GM19240 (cell line): ENCODE data around the gene MICU1.
"Not testable (repeated sequence)": the region's sequence is repeated elsewhere in the genome, so short reads cannot be mapped to it uniquely, and the experiment has no call there.

Experiments used
- DNase-seq: peaks from one replicate; pipeline ENCODE4 v3.0.0; 2011; ENCODE audit warnings: low spot score; ENCODE audit not compliant: insufficient read length

MICU1 gene

DNA sequence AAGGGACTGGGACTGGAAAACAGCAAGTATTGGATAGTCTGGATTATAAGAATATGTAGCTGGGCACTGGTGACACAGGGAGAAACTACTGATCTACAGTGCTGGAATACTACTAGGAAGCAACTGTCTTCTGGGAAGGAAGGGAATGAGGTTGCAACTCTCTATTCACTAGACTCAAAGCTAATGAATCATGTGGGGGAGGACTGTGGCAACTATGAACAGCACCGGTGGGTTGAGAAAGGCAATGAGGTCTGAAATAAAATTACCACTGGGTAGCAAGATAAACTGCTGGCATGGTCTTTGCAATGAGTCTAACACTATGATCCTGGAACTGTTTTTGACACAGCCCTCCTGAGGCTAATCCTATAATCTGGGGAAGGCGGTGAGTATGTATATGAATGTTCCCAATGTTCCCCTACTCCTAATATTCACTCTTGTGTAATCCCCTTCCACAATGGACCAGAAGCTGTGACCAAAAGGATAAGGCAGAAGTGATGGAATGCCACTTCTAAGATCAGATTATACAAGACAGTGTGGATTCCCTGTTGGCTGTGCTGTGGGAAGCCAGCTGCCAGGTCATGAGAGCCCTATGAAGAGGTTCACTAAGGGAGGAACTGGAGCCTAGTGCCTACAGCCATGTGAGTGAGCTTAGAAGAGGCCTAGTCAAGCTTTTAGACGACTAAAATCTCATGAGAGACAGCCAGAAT is 169.8 kb downstream of the MICU1 start:
- no peak for DNase-seq

GRCh38 chr10:72449941-72450441 is 175.9 kb downstream of the MICU1 start:
- no peak for DNase-seq

GRCh38 chr10:72445851-72446250 is 180.0 kb downstream of the MICU1 start:
- no peak for DNase-seq

DNA sequence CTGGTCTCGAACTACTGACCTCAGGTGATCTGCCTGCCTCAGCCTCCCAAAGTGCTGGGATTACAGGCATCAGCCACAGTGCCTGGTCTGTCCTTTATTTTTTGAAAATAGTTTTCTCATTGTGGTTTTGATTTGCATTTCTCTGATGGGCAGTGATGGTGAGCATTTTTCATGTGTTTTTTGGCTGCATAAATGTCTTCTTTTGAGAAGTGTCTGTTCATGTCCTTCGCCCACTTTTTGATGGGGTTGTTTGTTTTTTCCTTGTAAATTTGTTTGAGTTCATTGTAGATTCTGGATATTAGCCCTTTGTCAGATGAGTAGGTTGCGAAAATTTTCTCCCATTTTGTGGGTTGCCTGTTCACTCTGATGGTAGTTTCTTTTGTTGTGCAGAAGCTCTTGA is 182.9 kb downstream of the MICU1 start:
- not testable (repeated sequence) for DNase-seq

- DNase-seq, result no peak
Observed at GRCh38 chr10:72435570-72435969, 190.3 kb downstream of the MICU1 start.

DNA sequence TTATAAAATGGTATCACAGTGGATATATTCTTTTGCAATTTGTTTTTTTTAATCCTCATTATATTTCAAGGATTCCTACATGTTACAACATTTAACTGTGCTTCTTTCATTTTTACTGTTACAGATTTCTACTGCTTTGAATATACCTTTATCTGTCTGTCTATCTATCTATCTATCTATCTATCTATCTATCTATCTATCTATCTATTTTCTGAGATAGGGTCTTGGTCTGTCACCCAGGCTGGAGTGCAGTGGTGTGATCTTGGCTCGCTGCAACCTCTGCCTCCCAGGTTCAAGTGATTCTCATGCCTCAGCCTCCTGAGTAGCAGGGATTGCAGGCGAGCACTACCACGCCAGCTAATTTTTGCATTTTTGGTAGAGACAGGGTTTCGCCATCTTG is 194.9 kb downstream of the MICU1 start:
- not testable (repeated sequence) for DNase-seq

GRCh38 chr10:72429931-72430330 is 195.9 kb downstream of the MICU1 start:
- no peak for DNase-seq

DNA sequence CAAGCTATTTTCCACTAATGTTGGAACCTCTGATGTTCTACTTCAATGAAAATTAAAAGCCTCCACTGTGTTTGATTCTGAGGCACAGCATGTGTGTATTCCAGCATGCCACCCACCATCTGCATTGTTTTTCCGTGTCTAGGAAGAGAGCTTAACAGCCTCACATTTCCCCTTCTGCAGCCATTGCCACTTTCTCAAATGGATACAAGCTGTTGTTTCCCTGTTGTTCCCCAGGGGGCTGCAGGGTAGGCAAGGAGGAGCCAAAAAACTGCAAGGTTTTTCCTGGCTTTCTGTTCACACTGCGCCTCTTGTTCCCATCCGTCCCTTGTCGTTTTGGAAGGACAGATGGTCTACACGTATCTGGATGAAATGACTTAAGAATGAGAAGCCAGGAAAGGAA is 198.9 kb downstream of the MICU1 start:
- DNase-seq, result no peak

DNA sequence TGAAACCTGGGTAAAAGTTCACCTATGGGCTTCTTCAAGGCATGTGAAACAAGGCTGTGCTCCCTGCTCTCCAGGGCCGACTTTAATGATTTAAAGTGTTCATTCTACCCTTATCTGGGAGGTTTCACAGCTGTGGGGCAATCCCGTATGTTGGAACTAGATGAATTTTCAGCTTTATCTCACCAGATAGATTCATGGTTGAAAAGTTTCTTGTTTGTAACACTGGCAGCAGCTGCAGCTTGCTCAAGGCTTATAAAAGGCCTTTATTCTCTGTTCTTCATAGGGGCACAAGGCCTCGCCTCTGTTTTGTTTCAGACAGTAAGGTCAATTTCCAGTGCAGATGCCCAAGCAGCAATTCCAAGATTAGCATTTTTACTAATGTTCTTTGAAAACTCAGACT is 200.7 kb downstream of the MICU1 start:
- no peak for DNase-seq

GRCh38 chr10:72424561-72424960 is 201.3 kb downstream of the MICU1 start:
- DNase-seq, result no peak

DNA sequence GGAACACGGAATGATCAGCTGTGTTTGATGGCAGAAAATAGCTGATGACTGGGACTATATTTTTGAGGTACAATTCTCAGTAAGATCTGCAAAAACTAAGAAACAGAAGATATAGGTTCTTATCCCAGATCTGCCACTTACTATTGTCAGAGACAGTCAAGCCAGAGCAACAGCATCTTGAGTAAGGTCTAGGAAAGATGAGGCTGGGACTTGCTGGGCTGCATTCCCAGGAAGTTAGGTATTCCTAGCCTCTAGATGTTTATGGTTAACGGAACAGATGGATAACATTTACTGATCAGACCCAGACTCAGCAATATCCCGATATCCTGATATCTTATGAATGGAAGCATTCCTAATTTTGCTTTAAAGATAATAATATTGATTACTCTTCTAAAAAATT is 202.5 kb downstream of the MICU1 start:
- no peak for DNase-seq

DNA sequence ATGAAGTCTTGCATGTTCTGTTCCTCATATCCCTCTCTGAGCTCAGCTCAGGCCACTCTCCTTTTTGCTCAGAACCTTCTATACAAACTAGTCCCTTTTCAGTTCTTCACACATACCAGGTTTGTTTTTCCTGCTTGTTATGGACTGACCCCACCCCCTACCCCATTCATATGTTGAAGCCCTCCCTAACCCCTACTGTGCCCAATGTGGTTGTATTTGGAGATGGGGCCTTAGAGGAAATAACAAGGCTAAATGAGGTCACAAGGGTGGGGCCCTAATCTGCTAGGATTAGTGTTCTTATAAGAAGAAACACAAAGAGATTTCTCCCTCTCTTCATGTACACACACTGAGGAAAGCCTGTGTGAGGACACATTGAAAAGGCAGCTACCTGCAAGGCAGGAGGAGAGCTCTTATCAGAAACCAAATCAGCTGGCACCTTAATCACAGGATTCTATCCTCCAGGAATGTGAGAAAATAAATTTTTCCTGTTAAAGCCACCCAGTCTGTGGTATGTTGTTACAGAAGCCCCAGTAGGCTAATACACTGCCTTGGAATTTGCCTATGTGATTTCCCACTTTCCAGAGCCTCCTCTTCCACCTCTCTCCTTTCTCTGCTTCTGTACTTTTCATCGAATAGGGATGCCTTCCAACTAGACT is 203.9 kb downstream of the MICU1 start:
- no peak for DNase-seq

- DNase-seq, result no peak
Observed at GRCh38 chr10:72419241-72419640, 206.6 kb downstream of the MICU1 start.

- DNase-seq, result no peak
Observed at GRCh38 chr10:72418679-72419078, 207.2 kb downstream of the MICU1 start.

DNA sequence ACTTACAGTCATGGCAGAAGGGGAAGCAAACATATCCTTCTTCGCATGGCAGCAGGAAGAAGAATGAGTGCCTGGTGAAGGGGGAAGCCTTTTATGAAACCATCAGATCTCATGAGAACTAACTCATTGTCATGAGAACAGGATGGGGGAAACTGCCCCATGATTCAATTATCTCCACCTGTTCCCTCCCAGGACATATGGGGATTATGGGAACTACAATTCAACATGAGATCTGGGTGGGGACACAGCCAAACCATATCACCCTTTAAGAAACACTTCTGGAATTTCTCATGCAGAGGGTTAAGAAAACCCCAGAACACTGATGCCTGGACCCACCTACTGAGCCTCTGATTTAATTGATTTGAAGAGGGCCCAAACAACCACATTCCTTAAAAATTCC is 207.9 kb downstream of the MICU1 start:
- DNase-seq, result no peak

GRCh38 chr10:72416661-72417060 is 209.2 kb downstream of the MICU1 start:
- no peak for DNase-seq

- DNase-seq, result no peak
Observed at GRCh38 chr10:72414642-72415041, 211.2 kb downstream of the MICU1 start.

DNA sequence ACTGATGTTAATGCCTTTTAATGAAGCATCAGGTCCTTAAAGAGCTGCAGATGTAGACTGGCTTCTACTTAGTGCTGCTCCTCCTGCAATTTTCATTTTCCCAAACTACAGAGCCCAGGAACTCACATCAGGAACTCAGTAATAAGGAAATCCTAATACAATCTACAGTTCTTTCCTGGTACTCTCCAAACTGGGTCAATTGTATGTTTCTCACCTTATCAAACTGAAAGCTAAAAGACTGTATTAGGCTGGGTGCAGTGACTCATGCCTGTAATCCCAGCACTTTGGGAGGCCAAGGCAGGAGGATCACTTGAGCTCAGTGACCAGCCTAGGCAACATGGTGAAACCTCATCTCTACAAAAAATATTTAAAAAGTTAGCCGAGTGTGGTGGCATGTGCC is 216.7 kb downstream of the MICU1 start:
- no peak for DNase-seq

DNA sequence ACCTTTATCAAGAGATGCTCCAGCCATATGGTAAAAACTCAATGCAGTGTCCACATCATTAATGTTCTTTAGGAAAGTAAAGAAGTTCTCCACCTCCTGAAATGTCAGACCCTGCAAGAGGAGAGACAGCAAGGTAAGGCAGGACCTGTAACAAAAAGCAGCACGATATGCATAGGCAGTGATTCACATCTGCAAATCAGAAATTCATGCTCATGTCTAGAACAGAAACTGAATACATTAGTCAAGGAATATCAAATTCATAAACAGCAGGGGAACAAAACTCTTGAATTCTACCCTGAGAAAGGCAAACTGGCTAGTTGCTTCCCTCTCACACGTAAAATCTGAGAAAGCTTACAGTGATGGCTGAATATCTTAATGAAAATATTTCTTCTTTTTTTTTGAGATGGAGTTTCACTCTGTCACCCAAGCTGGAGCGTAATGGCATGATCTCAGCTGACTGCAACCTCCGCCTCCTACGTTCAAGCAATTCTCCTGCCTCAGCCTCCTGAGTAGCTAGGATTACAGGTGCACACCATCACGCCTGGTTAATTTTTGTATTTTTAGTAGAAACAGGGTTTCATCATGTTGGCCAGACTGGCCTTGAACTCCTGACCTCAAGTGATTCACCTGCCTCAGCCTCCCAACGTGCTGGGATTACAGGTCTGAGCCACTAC is 217.8 kb downstream of the MICU1 start:
- no peak for DNase-seq

DNA sequence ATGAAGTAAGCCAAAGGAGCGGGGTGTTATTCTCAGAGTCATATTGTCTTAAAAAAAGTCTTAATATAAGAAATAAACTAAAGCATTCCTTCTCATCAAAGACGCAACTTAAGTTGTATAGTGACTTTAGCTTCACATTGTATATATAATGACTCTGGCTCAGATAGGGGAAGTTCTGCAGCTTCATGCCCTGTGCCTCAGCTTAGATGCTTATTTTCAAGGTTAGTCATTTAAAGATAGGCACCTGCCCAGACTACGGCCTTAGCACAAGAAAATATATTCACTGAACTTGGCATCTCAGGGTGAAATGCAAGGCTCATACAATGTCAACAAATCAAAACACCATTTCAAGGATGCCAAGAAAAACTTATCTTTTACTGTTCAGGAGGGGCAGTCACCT is 218.4 kb downstream of the MICU1 start:
- DNase-seq, result no peak

- DNase-seq, result not testable (repeated sequence)
Observed at GRCh38 chr10:72395581-72395980, 230.3 kb downstream of the MICU1 start.

- no peak for DNase-seq
Observed at GRCh38 chr10:72392571-72392970, 233.3 kb downstream of the MICU1 start.
